NOMO-1 treated with dmso at 0.1 percent for 144 hours (cell line): Measurements from ENCODE around the gene CLSTN2.
A peak's percentile ranks its signal among the peaks of the same experiment; 100 is the strongest.

Source experiments
- DNase-seq: peaks from one replicate; lab custom pipeline; 2025; ENCODE audit not compliant: unreplicated experiment; lab: John Stamatoyannopoulos, UW

Gene CLSTN2

DNA sequence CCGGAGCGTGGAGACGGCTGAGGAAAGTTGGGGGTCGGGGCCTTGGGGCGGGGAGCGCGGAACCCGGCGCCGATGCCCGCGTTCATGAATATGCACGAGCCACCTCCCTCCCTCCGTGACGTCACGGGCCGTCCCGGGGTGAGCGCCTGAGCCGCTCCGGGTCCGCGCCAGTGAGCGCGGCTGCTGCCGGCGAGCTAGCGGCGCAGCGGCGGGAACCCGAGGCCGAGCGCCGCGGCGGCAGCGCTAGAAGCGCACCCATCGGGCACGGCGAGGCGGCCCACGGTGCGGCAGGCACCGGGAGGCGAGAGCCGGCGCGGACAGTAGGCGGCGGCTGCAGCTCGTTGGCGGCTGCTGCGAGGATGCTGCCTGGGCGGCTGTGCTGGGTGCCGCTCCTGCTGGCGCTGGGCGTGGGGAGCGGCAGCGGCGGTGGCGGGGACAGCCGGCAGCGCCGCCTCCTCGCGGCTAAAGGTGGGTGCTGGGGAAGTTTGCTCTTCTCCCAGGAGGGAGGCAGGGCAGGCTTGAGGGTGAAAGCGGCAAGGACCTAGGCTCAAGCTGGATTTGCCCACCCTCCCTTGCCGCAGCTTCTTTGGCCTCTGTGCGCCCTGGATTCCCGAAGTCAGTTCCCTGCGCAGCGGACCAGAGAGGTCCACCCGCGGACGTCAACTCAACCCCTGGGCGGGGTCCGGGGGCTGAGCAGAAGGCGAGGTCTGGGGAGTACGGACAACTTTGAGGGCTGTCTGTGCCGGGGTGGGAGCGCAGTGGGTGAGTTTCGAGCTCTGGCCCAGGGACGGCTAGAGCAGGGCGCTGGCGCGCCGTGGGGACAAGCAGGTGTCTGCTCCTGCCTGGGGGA lies at the start of gene CLSTN2:
CLSTN2 (plus strand) TSS at position 170 of the 850 bp plus-strand sequence.
- peak; percentile 88 for DNase-seq

DNA sequence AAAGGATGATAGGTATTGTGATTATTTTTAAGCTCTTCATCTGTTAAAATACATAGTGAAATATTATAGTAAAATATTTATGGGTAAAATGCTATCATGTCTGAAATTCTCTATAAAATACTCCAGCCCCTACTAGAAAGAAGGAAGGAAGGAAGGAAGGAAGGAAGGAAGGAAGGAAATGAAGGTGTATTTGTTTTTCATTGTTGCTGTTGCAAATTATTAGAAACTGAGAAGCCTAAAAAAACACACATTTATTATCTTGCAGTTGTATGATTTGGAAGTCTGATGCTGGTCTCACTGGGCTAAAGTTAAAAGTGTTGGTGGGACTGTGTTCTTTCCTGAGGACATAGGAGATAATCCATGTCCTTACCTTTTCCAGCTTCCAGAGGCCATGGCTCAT lies 47.6 kb upstream of the CLSTN2 start:
- DNase-seq: no peak

DNA sequence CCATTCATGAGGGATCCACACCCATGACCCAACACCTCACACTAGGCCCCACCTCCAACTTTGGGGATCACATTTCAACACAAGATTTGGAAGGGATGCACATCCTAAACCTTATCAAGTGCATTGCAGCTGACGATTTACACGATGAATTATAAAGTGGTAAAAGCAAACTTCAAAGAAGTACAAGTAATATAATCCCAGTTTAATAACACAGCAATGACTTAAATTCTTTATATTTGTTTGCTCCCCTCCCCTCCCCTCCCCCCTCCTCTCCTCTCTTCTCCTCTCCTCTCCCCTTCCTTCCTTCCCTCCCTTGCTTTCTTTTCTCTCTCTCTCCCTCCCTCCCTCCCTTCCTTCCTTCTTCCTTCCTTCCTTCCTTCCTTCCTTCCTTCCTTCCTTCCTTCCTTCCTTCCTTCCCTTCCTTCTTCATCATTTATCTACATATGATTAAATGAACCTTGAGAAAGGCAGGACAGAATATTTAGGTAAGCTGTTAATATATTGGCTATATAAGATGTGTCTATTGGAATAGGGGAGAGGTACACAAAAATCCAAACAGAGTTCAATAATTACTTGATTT lies 46.3 kb upstream of the CLSTN2 start:
- no peak for DNase-seq

DNA sequence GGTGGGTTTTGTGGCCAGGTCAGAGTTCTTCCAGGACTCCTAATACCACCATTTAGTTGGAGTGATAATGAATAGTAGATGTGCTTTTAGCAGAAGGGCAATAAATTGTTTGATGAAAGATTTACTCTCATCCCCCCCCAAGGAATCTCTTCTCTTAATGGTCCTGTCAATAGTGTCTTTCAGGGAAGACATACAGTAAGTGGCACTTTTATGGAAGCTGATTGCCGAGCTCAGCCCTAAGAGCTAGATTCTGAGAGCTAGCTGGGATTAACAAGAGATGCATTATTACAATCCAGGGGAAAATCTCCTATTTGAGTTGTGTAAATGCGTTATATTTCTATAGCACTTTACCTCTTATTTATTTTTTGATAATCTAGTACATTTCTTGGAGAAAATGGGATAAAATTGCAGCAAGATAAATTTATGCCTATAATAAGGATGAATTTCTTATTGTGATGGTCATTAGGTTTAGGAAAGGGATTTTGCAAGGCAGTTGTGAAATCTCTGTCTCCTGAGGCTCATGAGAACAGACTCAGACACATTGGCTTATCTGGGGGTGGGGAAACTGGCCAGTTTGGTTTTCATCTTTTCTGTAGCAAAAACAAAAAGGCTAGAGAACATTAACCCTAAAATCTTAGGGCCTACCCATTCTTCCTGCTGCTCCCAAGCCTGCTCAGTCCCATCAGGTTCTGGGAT lies 41.6 kb upstream of the CLSTN2 start:
- no peak for DNase-seq

DNA sequence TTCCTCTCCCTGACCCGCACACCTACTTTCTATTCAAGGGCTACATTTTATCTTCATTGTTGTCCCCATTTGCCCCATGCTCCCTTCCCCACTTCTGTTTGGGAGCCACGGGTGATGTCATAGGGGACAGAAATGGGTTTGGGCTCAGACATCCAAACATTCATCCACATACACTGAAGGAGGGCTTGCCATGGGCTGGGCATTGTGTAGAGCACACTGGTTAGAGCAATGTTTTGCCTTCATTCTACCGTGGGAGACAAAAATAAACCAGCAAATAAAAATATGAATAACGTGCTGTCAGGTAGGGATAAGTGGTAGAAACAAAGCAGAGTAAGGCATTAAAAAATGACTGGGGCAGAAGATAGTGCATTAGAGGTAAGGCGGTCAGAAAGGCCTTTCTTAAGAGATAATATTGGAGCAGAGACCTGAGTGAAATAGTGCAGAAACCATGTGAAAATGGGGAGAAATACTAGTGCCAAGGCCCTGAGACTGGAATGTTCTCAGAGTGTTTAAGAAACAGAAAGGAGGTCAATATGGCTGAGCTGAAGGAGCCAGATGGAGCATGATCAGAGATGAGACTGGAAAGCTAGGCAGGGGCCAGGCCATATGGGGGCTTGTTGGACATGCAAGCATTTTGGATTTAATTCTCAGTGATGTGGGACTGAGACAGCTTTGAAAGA lies 40.9 kb upstream of the CLSTN2 start:
- DNase-seq: no peak

DNA sequence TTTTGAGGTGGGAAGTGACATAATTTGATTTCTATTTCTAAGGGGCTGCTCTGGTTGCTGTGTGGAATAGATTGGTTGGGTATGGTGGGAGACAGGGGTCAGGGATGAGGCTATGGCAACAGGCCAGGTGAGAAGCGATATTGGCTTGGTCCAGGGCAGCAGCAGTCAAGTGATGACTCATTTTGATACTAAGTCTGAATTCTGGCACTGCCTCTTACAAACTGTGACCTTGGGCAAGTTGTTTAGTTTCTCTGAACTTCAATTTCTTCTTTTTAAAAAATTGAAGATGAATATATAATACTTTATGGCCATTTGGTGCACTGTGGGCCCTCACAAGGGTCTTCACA lies 40.4 kb upstream of the CLSTN2 start:
- peak; percentile 50 for DNase-seq

DNA sequence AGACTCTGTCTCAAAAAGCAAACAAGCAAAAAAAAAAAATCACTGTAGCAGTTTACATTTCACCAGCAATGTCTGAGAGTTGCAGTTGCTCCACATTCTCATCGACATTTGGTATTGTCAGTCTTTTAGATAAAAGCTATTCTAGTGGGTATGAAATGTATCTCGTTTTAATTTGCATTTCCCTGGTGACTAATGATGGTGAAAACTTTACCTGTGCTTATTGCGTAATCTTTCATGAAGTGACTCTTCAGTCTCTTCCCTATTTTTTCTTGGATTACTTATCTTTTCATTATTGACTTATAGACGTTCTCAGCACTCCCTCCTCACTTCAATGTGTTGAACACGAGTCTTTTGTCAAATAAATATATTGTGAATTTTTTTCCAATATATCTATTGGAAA lies 37.2 kb upstream of the CLSTN2 start:
- DNase-seq: no peak

DNA sequence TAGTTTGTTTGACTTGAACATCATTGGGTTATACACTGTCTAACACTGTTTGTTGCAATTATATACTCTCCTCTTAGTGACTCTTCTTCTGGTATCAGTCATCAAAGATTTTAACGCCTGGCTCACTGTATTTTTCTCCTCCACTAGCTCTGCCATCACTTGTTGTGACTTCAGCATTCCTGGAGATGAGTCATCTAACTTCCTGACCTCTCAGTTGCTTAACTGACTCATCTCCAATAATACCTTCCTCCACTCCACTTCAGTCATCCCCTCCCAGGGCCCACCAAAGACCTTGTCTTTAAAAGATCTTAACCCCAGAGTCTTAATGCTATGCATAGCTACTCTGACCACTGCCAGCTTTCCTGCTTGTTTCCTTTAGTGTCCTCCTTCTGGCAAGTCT lies 28.6 kb upstream of the CLSTN2 start:
- DNase-seq: no peak

DNA sequence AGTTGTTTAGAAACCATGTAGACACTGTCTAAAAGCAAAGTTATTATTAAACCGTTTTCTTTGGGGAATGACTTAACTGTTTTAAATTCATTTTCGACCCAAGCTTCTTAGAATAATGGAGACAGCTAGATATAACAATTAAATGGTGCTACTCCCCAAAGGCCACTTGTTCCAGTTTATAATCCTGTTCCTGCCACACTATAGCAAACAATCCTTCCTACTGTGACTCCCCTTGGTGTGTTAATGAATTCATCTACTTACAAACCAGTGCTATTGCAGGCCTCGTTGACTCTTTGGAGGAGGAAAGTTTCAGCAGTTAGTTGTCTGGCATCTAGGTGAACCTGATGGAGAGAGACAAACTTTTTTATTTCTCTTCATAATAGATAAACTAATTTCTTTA lies 25.2 kb upstream of the CLSTN2 start:
- no peak for DNase-seq

DNA sequence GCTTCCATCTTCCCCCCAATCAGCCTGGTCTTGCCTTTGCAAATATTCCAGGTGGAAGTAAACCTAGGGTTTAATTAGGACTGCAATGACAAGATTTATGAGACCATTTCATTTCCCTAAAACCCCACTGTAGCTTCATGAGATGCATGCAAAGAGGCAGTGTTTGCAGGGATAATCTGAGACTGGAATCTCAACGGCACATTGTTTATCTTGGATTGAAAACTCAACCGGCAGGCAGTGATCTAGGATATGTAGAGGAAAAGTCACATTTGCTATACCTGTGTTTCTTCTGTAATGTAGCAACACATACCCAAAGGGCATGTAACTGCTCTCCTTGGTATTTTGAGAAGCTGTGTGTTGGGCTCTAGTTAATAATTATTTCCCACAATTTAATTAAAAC lies 18.7 kb upstream of the CLSTN2 start:
- DNase-seq: no peak

DNA sequence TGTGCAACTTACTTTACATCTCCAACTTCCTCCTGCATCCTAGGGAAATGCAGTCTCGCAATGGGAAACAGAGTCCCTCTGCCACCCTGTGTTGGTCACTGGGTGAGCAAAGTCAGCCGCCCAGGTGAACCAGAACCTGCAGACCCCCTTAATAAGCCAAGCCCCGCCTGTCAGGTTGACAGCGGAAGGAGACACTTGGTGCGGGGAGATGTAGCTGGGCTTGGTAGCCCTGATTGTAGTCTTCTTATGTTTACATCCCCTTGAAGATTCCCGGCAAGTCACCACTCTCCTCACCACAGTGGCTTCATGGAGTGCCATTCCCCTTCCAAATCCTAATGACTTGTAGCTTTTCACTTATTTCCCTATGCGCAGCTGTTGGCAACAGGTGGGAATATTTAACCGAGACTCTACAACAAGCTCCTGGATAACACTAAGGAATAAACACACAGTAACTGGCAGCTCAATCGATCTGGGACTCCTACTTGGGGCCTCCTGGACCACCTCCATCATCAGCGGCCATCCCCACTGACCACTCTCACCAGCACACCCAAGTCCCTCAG lies 17.7 kb upstream of the CLSTN2 start:
- no peak for DNase-seq

DNA sequence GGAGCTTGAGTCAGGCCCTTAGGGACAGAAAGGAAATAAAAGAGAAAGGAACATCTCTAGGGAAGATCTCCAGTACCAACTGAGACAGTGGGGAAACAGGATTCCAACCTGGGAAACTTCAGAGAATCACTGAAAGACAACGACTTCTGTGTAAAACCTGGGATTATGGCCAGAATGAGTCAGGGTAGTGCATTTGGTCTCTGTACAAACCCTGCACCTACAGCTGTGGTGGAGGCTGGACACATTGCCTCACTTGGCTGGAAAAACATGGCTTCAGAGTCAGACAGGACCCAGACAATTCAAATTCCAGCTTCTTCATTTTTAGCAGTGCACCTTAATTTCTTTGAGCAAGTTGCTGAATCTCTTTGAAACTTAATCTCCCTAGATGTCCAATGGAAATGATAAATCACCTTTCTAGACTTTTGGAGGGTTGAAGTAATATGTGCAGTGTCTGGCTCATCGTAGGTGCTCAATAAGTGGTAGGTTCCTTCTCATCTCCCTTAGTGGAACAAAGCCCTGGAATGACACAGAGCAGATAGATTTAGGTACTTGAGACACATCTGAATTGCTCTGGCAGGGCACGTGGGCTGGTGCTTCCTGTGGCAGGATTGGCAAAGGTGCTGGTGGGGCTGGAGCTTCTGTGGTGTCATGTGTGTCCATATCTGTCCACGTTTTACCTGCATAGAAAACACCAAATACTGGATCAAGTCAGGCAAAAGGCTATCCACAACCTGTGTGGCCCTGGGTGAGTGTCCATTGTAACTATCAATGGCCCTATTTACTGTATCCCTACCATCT lies 6.1 kb upstream of the CLSTN2 start:
- DNase-seq: no peak

DNA sequence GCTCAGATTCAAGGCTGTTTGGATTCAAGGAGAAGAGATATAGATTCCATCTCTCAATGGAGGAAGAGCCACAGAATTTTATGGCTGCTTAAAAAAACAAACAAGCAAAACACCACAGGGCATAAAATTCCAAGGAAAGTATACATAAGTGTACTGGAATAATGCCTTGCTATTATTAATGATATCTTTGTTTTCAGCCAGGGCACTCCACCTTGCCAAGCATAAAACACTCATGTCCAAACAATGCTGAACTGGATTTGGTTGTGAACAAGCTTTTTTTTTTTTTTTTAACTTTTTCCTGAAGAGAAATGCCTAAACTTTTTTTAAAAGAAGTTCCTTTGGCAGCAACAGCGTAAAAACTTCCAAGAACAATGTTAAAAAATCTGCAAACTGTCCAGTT lies 4.8 kb upstream of the CLSTN2 start:
- DNase-seq: no peak

DNA sequence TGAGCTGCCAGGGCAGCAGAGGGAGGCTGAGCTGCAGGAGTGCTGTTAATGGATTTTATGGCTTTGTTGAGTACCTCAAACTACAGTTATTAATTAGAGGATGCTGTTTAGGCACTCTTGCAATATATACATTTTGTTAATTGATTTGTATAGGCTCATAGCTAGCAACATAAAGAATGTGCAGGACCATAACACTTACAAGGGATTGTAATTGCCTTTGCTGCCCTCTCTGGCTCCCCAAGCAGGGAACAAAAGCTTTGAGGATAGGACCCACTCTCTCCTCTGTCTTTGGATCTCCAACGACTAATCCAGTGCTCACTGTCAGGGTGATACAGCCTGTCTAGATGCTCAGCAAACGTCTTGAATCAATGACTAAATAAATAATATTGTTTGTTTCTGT lies 1.2 kb upstream of the CLSTN2 start:
- DNase-seq: no peak

DNA sequence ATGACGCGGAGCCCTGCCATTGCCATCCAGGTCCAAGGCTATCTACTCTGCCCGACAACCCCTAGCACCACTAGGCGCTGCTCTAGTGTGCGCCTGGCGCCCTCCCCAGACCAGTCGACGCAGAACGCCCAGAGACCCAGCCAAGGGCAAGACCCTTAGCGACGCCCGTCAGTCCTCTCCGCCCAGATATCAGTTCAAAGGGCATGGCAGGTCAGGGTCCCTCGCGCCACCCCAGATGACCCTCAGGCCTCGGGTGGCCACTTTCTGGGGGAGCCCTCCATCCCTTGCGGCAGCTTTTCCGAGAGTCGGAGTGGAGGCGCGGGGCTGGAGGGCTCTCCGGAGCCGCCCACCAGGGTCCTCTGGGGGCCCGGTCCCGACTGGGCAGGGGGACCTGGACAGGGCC lies 371 bp upstream of the CLSTN2 start:
- peak; percentile 93 for DNase-seq

DNA sequence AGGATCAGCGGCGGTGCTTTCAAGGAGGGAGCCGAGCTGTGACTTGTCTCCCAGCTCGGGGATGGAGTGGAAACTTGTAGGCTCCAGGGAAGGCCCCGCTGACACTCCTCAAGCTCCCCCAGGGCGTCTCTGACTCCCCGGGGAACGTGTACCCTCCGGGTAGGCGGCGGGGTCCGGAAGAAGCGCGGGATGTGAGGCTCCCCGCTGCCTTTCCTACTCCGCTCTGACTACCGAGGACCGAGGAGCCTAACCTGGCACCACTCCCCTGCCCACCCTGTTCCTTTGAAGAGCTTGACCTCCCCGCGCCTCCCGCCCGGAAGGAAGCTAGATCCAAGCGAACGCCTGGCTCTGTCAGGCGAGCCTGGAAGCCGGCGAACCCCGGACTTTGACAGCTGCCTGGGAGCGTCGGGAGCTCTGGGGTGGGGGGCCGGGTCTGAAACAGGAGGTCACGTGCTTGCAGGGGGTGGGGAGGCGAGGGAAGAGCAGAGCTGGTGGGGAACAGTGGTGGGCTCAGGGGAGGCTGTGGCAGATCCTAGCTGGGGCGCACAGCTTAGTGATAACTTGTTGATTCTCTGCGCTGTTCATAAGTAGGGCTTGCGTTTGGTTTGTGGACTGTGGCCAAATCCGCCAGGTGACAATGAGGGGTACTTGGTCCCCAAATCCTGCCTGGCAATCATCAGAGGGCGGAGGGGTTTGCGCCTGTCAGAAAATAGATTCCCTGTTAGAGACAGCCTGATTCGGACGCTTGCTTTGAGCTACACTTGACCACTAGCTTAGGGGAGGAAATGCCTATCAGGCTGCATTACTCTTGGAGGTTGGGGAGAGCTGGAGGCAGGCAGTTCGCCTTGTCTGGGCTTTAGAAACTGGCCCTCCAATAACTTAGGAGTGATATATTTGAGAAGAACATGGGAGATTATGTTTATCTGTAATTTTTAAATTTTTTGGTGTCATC lies 1.2 kb downstream of the CLSTN2 start:
- no peak for DNase-seq

DNA sequence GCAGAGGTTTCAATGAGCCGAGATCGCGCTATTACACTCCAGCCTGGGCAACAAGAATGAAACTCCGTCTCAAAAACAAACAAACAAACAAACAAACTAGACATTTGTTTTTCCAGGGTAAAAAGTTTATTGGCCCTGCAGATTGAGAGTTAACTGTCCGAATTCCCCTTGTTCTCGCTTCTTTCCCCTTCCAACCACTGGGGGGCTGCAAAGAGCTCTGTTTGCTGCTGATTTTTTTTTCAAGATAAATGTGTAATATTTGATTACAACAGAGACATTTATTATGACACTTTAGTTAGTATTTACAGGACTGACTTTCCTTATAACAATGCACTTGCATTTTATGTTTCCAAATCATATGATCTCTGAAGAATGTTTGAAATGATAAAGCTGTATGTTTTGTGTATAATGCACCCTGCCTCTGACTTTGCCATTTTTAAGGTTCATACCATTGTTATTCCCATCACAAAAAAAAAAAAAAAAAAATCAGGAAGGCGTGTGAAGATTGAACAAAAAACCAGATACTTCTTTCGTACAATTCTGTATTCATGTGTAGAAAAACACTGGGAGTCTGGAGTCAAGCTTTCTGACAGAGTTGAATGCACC lies 2.8 kb downstream of the CLSTN2 start:
- peak; percentile 45 for DNase-seq

DNA sequence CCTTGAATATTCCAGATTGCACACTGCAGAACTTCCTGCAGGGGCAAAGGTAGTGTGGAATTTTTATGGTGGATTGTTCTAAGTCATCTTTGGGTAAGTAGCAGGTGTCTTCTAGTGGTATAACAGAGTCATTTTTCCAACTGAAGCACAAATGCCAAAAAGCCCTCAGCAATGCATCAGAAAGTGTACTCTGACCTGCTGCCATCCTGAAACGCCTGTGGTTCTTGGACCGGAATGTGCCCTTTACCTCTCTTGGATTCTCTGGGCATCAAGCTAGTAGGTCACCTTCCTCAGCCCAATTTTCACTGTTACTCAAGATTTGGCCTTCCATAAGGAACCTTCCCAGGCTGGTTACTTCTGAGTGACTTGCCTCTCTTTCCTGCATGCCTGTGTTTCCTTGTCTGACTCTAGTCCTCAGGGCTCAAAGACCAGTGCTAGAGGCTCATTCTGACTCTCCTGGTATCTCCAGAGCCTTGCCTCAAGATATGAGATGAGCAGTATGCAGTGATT lies 4.8 kb downstream of the CLSTN2 start:
- no peak for DNase-seq

DNA sequence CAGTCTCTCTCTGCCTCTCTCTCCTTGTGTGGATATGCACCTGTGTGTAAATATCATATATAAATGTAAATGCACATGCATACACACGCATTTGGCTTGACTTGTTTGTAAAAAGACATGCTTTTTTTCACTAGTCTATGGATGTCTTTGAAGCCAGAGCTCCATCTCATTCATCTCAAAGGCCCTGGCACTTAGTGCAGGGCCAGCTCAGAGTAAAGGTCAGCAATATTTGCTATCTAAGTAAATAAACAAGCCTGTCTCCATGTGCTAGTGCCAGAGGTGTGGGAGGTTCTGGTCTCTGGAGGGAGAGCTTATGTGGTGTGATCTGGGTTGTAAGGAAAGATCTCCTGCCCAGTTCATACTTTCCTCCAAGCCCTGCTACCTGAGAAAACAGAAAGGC lies 5.6 kb downstream of the CLSTN2 start:
- DNase-seq: no peak
